H1 (cell line): ENCODE measurements around the gene RASGEF1C. TPM values are rescaled to one million over a fixed set of nuclear protein-coding genes. Genes with fewer than 3 reads are reported as not detected.

ENCODE experiments used
- GTF2F1 ChIP-seq: IDR thresholded peaks from 2 replicates; pipeline ENCODE4 v1.6.1; 2012; ENCODE audit warnings: low read depth, low read length, improper control_type of control experiment, borderline replicate concordance
- TAF1 ChIP-seq: IDR thresholded peaks from 2 replicates; pipeline ENCODE4 v1.6.1; 2011; ENCODE audit warnings: mild to moderate bottlenecking, low read depth, low read length
- YY1 ChIP-seq: IDR thresholded peaks from 2 replicates; pipeline ENCODE4 v1.6.1; 2011; ENCODE audit warnings: low read depth, mild to moderate bottlenecking, low read length
- polyA plus RNA-seq, 7 experiments: library from polyadenylated mRNA; depleted of rRNA in 3 of 7; stranded (reverse) in 5 of 7; unstranded in 2 of 7; fragments of >200 nt in 5 of 7; fragments of 200-250 nt in 2 of 7; gene quantifications; 1 replicate in 5 of 7; 2 replicates in 1 of 7; 4 replicates in 1 of 7; pipeline versions ENCODE4 v1.2.1 to v1.2.3, GENCODE V29; 2011 to 2013; ENCODE audit warnings: missing spikeins in 2 of 7, mixed read lengths in 2 of 7
- total RNA-seq: library from RNA; stranded (reverse); fragmentation: NEBNext Ultra II Directional; extraction: Animal tissue kit (Norgen Biotek cat#: 25700); gene quantifications from 2 replicates; pipeline ENCODE4 v1.2.1, GENCODE V29; 2021

RASGEF1C gene
- total and polyA plus RNA-seq, 2 of the 8 experiments (the other 6 are each of a cell fraction or from before 2014, with no cell fraction given): 0.26 to 0.61 TPM

- TF ChIP-seq GTF2F1 (no peak), YY1 (no peak), TAF1 (no peak)
Measured at GRCh38 chr5:180201051-180201987, 7.7 kb downstream of the RASGEF1C start (continued).
